ENCODE measurements around the gene NEURL1B.

DNA sequence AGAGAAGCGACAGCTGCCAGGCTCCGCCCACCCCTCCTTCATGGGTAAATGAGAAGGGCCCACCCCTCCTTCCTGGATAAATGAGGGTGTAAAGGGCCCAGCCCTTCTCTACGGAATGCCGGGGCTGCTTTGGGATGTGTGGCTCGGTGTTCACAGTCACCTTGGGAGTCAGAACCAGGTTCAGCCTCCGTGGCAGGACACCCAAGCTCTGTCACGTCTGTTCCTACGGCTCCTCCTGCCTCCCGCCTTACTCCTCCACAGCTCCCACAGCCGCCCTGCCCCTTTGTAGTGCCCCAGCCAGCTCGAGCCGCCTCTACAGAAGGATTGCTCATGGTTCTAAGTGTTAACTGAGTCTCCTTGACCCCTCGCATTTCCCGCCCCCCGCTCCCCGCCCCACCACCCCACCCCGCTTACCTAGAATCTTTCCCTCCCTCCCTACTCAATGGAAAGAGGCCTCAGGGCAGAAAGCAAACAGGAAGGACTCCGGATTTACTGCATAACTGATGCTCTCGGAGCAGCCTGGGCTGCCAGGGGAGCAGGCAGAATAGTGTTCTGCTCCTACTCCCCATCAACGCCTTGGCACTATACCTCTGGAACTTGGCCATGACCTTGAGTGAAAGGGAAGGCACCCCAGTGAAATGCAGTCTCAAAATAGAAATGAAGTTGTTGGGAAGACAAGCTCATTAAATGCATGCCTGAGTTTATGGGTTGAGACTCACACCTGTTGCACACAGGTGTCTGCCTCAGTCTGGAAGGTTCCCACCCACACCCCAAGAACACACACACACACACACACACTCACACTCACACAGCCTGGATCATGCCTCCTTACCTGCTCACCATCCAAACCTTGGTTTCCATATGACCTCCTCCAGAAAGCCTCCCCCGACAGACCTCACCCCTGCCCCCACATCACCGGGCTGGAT, 59.6 kb downstream of the NEURL1B start:
- TF ChIP-seq, protein P1, sequence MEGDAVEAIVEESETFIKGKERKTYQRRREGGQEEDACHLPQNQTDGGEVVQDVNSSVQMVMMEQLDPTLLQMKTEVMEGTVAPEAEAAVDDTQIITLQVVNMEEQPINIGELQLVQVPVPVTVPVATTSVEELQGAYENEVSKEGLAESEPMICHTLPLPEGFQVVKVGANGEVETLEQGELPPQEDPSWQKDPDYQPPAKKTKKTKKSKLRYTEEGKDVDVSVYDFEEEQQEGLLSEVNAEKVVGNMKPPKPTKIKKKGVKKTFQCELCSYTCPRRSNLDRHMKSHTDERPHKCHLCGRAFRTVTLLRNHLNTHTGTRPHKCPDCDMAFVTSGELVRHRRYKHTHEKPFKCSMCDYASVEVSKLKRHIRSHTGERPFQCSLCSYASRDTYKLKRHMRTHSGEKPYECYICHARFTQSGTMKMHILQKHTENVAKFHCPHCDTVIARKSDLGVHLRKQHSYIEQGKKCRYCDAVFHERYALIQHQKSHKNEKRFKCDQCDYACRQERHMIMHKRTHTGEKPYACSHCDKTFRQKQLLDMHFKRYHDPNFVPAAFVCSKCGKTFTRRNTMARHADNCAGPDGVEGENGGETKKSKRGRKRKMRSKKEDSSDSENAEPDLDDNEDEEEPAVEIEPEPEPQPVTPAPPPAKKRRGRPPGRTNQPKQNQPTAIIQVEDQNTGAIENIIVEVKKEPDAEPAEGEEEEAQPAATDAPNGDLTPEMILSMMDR (IDR thresholded peaks at IDR 0.05 in 8 of 11, conservative IDR thresholded peaks at IDR 0.05 in 3 of 11) = no peak
- TF ChIP-seq POLR2A (IDR thresholded peaks at IDR 0.05) = no peak

All from spleen (tissue), 7 donors.